H1 (cell line): ENCODE measurements around the gene SF3A2. TPM values are rescaled to one million over a fixed set of nuclear protein-coding genes. Genes with fewer than 3 reads are reported as not detected.

Experiments used
- CTCF ChIA-PET: fragments of 300-600 bp; sonication (Branson Sonifier 250); formaldehyde crosslinking; loops from one replicate; lab custom pipeline; 2021; ENCODE audit not compliant: partially characterized antibody; lab: Charles Lee
- POLR2A ChIA-PET: fragments of 300-600 bp; sonication (Branson Sonifier 250); formaldehyde crosslinking; loops from one replicate; lab custom pipeline; 2021; ENCODE audit warnings: inconsistent platforms; ENCODE audit not compliant: partially characterized antibody; lab: Charles Lee
- DNase-seq, 2 experiments: peaks; one replicate each; pipeline versions ENCODE4 v3.0.0 to v3.0.0-alpha.2; 2010 to 2022; ENCODE audit warnings: low spot score in 2 of 2, low read depth in 1 of 2, mixed read lengths in 1 of 2
- FAIRE-seq: peaks from 2 replicates; lab custom pipeline; 2011; peaks lifted over from hg19 to GRCh38; lab: Jason Lieb, UNC
- H2AFZ ChIP-seq: 2 replicates; pipeline ENCODE4 v1.8.1; 2012; ENCODE audit warnings: low read length, inconsistent platforms
- H2AK5ac ChIP-seq: 2 replicates; pipeline ENCODE4 v1.6.1; 2013; ENCODE audit warnings: low read depth, low read length
- H2BK120ac ChIP-seq: replicated peaks from 2 replicates; pipeline ENCODE3; 2013; ENCODE audit warnings: low read depth, low read length, inconsistent platforms
- H2BK12ac ChIP-seq: 2 replicates; pipeline ENCODE4 v1.6.1; 2013; ENCODE audit warnings: low read depth, low read length
- H2BK15ac ChIP-seq: 2 replicates; pipeline ENCODE4 v1.6.1; 2013; ENCODE audit warnings: low read length
- H2BK20ac ChIP-seq: 2 replicates; pipeline ENCODE4 v1.6.1; 2013; ENCODE audit warnings: low read length
- H2BK5ac ChIP-seq: 2 replicates; pipeline ENCODE4 v1.6.1; 2013; ENCODE audit warnings: low read depth, low read length
- H3K14ac ChIP-seq: 2 replicates; pipeline ENCODE4 v1.6.1; 2013; ENCODE audit warnings: inconsistent platforms; ENCODE audit not compliant: insufficient read length
- H3K18ac ChIP-seq: 2 replicates; pipeline ENCODE4 v1.6.1; 2013; ENCODE audit warnings: low read length; ENCODE audit errors: extremely low read depth
- H3K23ac ChIP-seq: 2 replicates; pipeline ENCODE4 v1.6.1; 2013; ENCODE audit warnings: inconsistent platforms; ENCODE audit not compliant: insufficient read length
- H3K23me2 ChIP-seq: 2 replicates; pipeline ENCODE4 v1.6.1; 2013; ENCODE audit warnings: low read depth, low read length
- H3K27ac ChIP-seq: 2 replicates; pipeline ENCODE4 v1.6.1; 2011; ENCODE audit warnings: low read depth, low read length, inconsistent platforms
- H3K27me3 ChIP-seq, 4 experiments: replicated peaks in 1 of 4; 1 replicate in 1 of 4; 2 replicates in 3 of 4; pipeline versions ENCODE4 v1.6.1 to v1.8.1; 2011 to 2013; ENCODE audit warnings: low read length in 3 of 4, mild to moderate bottlenecking in 3 of 4, inconsistent platforms in 2 of 4, mixed read lengths in 2 of 4, moderate library complexity in 1 of 4; ENCODE audit not compliant: control insufficient read depth in 3 of 4, insufficient read depth in 3 of 4; ENCODE audit errors: extremely low read depth in 1 of 4
- H3K36me3 ChIP-seq, 4 experiments: 2 replicates each; pipeline versions ENCODE4 v1.6.1 to v1.8.1; 2011 to 2013; ENCODE audit warnings: mild to moderate bottlenecking in 4 of 4, low read length in 3 of 4, moderate library complexity in 2 of 4, control low read depth in 1 of 4, inconsistent platforms in 1 of 4; ENCODE audit not compliant: insufficient read depth in 4 of 4, control insufficient read depth in 2 of 4
- H3K4ac ChIP-seq: replicated peaks from 2 replicates; pipeline ENCODE3; 2013; ENCODE audit warnings: low read length, low read depth, mixed read lengths, inconsistent platforms; ENCODE audit not compliant: insufficient read length
- H3K4me1 ChIP-seq, 4 experiments: replicated peaks in 1 of 4; 1 replicate in 1 of 4; 2 replicates in 3 of 4; pipeline versions ENCODE4 v1.6.1 to v1.8.1; 2011 to 2013; ENCODE audit warnings: low read length in 3 of 4, inconsistent platforms in 2 of 4, mixed read lengths in 1 of 4; ENCODE audit not compliant: insufficient read depth in 4 of 4, control insufficient read depth in 3 of 4
- H3K4me2 ChIP-seq, 2 experiments: 2 replicates each; pipeline versions ENCODE4 v1.6.1 to v1.8.1; 2011 to 2013; ENCODE audit warnings: low read depth in 2 of 2, low read length in 2 of 2, control low read depth in 1 of 2, inconsistent platforms in 1 of 2, mild to moderate bottlenecking in 1 of 2; ENCODE audit not compliant: insufficient read depth in 1 of 2
- H3K4me3 ChIP-seq, 4 experiments: fragments of 200-600, 300-600 bp in 1 of 4; sonication (generic), shearing (Covaris generic), sonication (Bioruptor Twin) in 1 of 4; 2 replicates each; pipeline versions ENCODE4 v1.5.1 to v1.8.1; 2011 to 2016; ENCODE audit warnings: low read length in 4 of 4, low read depth in 3 of 4, control low read depth in 2 of 4, inconsistent platforms in 2 of 4, mild to moderate bottlenecking in 2 of 4, mixed read lengths in 1 of 4, moderate library complexity in 1 of 4; ENCODE audit not compliant: insufficient read depth in 2 of 4; ENCODE audit errors: extremely low read depth in 1 of 4
- H3K56ac ChIP-seq: replicated peaks from 2 replicates; pipeline ENCODE3; 2013; ENCODE audit warnings: low read depth, mild to moderate bottlenecking, mixed read lengths, low read length, inconsistent platforms; ENCODE audit not compliant: insufficient read length
- H3K79me1 ChIP-seq: 2 replicates; pipeline ENCODE4 v1.6.1; 2013; ENCODE audit warnings: low read depth, low read length, control low read depth
- H3K79me2 ChIP-seq, 2 experiments: 2 replicates each; pipeline versions ENCODE4 v1.6.1 to v1.8.1; 2012 to 2013; ENCODE audit warnings: low read length in 2 of 2, mild to moderate bottlenecking in 2 of 2, inconsistent platforms in 1 of 2; ENCODE audit not compliant: insufficient read depth in 2 of 2, control insufficient read depth in 1 of 2
- H3K9ac ChIP-seq, 4 experiments: replicated peaks in 1 of 4; 1 replicate in 1 of 4; 2 replicates in 3 of 4; pipeline versions ENCODE4 v1.6.1 to v1.8.1; 2011 to 2013; ENCODE audit warnings: low read depth in 3 of 4, low read length in 3 of 4, control low read depth in 2 of 4, mild to moderate bottlenecking in 2 of 4, moderate library complexity in 2 of 4, inconsistent platforms in 1 of 4; ENCODE audit errors: extremely low read depth in 1 of 4
- H3K9me3 ChIP-seq, 2 experiments: 2 replicates each; pipeline versions ENCODE4 v1.6.1 to v1.8.1; 2012 to 2013; ENCODE audit warnings: mild to moderate bottlenecking in 2 of 2, moderate library complexity in 2 of 2, control low read depth in 1 of 2, inconsistent platforms in 1 of 2, low read depth in 1 of 2, low read length in 1 of 2, mixed read lengths in 1 of 2; ENCODE audit not compliant: insufficient read depth in 2 of 2
- H4K20me1 ChIP-seq, 2 experiments: replicated peaks in 1 of 2; 2 replicates each; pipeline versions ENCODE3 to v1.8.1; 2011 to 2013; ENCODE audit warnings: inconsistent platforms in 2 of 2, low read length in 2 of 2, mild to moderate bottlenecking in 1 of 2; ENCODE audit not compliant: insufficient read depth in 2 of 2, control insufficient read depth in 1 of 2
- H4K5ac ChIP-seq: 2 replicates; pipeline ENCODE4 v1.6.1; 2013; ENCODE audit warnings: low read length, low read depth, mixed read lengths, inconsistent platforms; ENCODE audit not compliant: insufficient read length
- H4K8ac ChIP-seq: 2 replicates; pipeline ENCODE4 v1.8.0; 2013; ENCODE audit warnings: mild to moderate bottlenecking, moderate library complexity, low read length, inconsistent platforms; ENCODE audit not compliant: insufficient read depth; ENCODE audit errors: extremely low read depth
- H4K91ac ChIP-seq: replicated peaks from 2 replicates; pipeline ENCODE3; 2013; ENCODE audit warnings: low read length, mixed read lengths, inconsistent platforms; ENCODE audit not compliant: insufficient read length
- ATF2 ChIP-seq: IDR thresholded peaks from 2 replicates; pipeline ENCODE4 v1.6.1; 2012; ENCODE audit warnings: low read length, inconsistent platforms
- KDM1A ChIP-seq: fragments of 200-600, 300-600 bp; sonication (generic); IDR thresholded peaks from 2 replicates; pipeline ENCODE4 v1.7.1; 2016; ENCODE audit warnings: mild to moderate bottlenecking, low read length, borderline replicate concordance
- SP1 ChIP-seq: IDR thresholded peaks from 2 replicates; pipeline ENCODE4 v1.6.1; 2011; ENCODE audit warnings: low read depth, low read length
- WGBS, 2 experiments: shearing (Covaris generic) in 1 of 2; methylation state at CpG; one replicate each; pipeline versions ENCODE4 v1.1.6 to v1.1.7; 2013 to 2015; ENCODE audit warnings: low lambda C conversion rate in 2 of 2, mixed read lengths in 2 of 2, inconsistent platforms in 1 of 2, low coverage in 1 of 2, missing lambda C conversion rate in 1 of 2; ENCODE audit not compliant: insufficient replicate concordance in 2 of 2, insufficient coverage in 1 of 2, insufficient read length in 1 of 2; ENCODE audit errors: extremely low coverage in 1 of 2, missing lambda C conversion rate in 1 of 2; 5-methylcytosine and 5-hydroxymethylcytosine counted together
- polyA plus RNA-seq, 7 experiments: library from polyadenylated mRNA; depleted of rRNA in 3 of 7; stranded (reverse) in 5 of 7; unstranded in 2 of 7; fragments of >200 nt in 5 of 7; fragments of 200-250 nt in 2 of 7; gene quantifications; 1 replicate in 5 of 7; 2 replicates in 1 of 7; 4 replicates in 1 of 7; pipeline versions ENCODE4 v1.2.1 to v1.2.3, GENCODE V29; 2011 to 2013; ENCODE audit warnings: missing spikeins in 2 of 7, mixed read lengths in 2 of 7
- total RNA-seq: library from RNA; stranded (reverse); fragmentation: NEBNext Ultra II Directional; extraction: Animal tissue kit (Norgen Biotek cat#: 25700); gene quantifications from 2 replicates; pipeline ENCODE4 v1.2.1, GENCODE V29; 2021

The SF3A2 gene
- total and polyA plus RNA-seq, 2 of the 8 experiments (the other 6 are each of a cell fraction or from before 2014, with no cell fraction given) = 15.3 to 146 TPM

- Histone ChIP-seq H3K56ac (no peak overlapping the region), H3K23ac (no peak overlapping the region), H3K79me1 (peaks cover 16% of the 10 kb centered on the region; the same call in 1 of the 2 replicates), H2AK5ac (peak overlapping the region; percentile 96; the same call in 1 of the 2 replicates), H3K4me2 (no peak overlapping the region), H2AFZ (no peak overlapping the region), H4K20me1 (peaks cover 10 to 28% of the 10 kb centered on the region in 2 experiments), H2BK12ac (0 out of 2 replicates have a peak overlapping the region, but pooled peaks have one; percentile 60), H4K5ac (no peak overlapping the region), H2BK20ac (no peak overlapping the region), H3K4ac (no peak overlapping the region), H3K14ac (no peak overlapping the region), H3K4me3 (no peak overlapping the region), H3K9me3 (peaks cover 4% of the 10 kb centered on the region in 2 experiments; a peak in 2 of 4 replicates), H2BK15ac (no peak overlapping the region), H3K18ac (no peak overlapping the region), H3K36me3 (peaks cover 0 to 15% (median 0%) of the 10 kb centered on the region in 4 experiments; a peak in 3 of 8 replicates), H3K27ac (no peak overlapping the region; the same call in 1 of the 2 replicates), H4K91ac (no peak overlapping the region), H3K79me2 (peaks cover 0 to 24% of the 10 kb centered on the region in 2 experiments; a peak in 2 of 4 replicates), H3K27me3 (no peaks in the 10 kb centered on the region), H2BK120ac (no peak overlapping the region), H2BK5ac (peak overlapping the region; percentile 66; the same call in 1 of the 2 replicates), H3K4me1 (no peaks in the 10 kb centered on the region), H4K8ac (peak overlapping the region; percentile 28; the same call in 1 of the 2 replicates), H3K9ac (no peak overlapping the region), H3K23me2 (no peaks in the 10 kb centered on the region)
- POLR2A ChIA-PET = interaction anchor here (0.6 to 1.4 kb wide), 8 partner anchors 15 to 549 kb away, joined by 3 to 5 read pairs (median 4); partner anchors contain the start of gene PLEKHJ1
- FAIRE-seq (no peak), DNase-seq (no peak)
- CTCF ChIA-PET = interaction anchor here (0.6 to 5.1 kb wide), 29 partner anchors 9 to 270 kb away, joined by 3 to 50 read pairs (median 5); partner anchors contain the start of gene AP3D1
- WGBS, 2 experiments = 97% methylated on average over 26 of the region's 37 CpGs; no CpG with 5 or more reads in 1 of the 2 experiments
- no peak for TF ChIP-seq KDM1A
- TF ChIP-seq SP1 = no peak
- TF ChIP-seq ATF2 = no peak
These were observed 36.6 kb upstream of the SF3A2 start for GRCh38 chr19:2199861-2200623.
